Measurements from ENCODE around the gene NTRK3.

The NTRK3 gene

DNA sequence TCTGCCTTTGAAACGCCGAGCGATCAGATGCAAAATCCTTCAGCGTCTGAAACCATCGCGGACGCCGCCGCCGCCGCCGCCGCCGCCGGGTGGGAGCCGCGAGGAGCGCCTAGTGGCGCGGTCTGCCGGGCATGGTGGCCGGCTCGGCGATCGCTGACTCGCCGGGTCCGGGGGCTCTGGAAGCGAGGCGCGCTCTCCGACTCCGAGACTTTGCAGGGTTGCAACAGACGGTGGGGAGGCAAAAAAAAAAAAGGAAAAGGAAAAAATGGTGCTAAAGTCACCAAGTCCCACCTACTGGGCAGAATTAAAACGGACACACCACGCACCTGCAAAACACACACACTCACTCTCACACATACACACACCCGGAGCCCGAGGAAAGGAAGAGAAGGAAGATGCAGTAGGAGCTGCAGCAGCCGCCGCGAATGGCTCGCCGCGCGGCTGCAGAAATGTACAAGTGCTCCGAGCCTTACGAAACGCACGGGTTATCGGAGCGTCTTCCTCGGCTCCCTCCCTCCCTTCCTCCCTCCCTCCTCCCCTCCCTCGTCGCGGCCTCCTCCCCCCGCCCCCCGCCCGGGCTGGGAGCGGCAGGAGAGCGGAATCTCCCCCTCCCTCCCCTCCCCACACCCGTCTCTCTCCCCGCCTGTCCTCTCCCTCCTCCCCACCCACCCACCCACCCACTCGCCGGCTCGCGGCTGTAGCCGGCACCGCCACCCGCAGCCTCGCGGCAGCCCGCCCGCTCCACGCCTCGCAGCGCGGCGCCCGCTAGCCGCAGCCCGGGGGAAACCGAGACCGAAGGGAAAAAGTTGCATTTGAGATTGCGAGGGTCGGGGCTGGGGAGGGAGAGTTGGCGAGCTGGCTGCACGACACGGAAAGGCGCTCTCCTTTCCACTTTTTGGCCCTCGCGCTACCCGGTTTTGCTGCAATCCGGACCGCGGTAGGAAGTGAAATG, at the start of gene NTRK3:
TSS of gene NTRK3 (minus strand) at position 461 of the 952 bp plus-strand sequence. CDS start 586 bp downstream, outside the sequence.
- no peak for DNase-seq (ENCODE audit: low read depth in 2 of 2)

DNA sequence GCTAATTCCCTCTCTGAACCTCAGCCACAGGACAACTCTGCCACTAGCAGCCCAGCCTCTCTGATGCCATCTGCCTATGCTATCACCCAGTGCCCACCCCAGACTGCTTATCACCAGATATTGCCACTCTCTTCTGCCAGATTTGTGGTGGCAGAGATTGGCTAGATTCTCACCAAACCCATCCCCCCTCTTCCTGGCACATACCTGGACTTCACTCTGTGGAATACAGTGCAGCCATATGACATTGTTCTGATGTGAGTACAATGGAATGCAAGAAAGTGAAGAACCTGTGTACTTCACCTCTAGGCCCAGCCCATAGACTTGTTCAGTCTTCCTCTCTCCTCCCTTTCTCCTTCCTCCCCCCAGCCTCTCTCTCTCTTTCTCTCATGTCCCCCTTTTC, 46.9 kb upstream of the NTRK3 start:
- DNase-seq (ENCODE audit: low read depth in 2 of 2): no peak

DNA sequence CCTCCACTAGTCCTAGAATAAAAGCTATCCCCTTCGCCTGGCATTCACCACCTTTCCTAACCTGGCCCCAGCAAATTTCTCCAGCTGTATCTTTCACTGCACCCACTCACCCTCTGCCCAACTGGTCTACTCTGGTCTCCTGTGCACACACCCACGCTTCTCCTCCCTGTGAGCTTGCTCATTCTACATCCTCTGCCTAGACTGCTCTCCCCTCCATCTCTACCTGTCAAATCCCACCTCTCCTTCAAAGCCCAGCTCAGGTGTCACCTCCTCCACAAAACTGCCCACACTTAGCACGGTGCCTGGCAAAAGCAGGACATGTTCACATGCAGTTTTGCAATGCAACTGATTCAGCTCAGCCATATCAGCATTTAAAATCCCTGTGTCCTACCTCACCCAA, 45.8 kb upstream of the NTRK3 start:
- DNase-seq (ENCODE audit: low read depth in 2 of 2): no peak

DNA sequence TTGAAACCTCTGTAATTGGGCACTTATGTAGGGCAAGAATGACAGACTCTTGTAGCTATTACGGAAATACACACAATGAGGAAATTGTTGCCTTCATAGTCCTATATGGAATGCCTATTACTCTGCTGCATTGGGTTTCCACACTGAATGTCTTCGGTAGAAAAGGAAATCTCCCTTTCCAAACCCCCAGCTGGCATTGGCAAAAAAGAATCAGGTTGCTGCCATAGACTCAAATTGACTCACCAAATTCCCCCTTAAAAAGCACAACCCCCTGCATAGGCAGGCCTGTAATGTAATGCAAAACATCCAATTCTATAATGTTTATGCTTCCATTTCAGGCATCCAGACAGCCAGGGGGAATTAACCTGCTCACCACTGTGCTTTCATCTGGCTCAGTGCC, 44.8 kb upstream of the NTRK3 start:
- DNase-seq (ENCODE audit: low read depth in 2 of 2): no peak

DNA sequence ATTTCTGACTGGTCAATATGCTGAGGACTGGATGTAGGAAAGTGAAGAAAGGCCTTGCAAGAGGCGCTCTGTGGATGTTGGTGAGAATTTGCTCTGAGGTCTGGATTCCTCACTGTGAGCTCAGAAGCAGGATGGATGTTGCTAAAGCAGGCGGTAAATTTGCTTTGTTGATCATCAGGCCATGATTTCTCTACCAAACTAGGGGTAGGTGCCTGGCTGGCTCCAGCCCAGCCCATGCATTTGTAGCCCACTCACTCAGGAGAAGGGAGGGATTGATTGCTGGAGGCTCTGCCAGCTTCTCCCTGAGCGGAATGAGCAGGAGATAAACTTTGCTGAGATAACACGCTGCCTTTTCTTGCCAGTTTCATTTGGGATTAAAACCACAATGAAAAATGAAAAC, 44.3 kb upstream of the NTRK3 start:
- no peak for DNase-seq (ENCODE audit: low read depth in 2 of 2)

DNA sequence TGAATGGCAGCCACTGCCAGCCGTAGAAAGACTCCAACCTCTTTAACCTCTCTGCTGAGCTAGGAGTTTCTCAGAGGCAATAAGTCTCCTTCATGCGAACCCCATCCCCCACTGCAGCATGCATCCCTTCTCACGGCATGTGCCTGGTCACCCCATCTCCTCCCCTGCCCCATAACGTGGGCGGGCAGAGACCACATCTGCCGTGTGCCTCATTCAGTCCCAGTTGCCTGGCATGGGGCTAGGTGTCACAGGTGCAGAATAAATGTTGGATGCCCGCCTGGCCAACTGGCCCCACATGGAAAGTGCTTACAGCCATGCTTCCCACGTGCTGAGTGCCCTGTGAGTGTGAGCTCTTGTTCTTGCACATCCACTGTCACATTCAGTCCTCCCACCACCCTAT, 43.5 kb upstream of the NTRK3 start:
- no peak for DNase-seq (ENCODE audit: low read depth in 2 of 2)

DNA sequence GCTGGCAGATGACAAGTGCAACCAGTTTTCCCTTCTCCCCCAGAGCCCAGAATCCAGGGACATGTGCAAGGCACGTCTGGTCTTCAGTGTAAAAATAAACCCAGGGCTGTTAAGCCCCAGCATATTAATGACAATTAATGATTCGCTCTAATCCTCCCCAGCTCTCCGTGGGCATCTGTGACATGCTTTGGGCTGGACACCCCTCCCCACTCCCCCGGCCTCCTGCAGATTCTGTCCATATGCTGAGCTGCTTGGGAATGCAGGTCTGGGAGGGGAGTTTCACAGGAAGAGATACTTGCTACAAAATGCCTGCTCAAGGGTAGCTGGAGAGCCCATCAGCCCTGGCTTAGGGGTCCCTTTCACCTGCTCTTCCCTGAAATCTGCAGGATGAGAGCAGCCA, 43.0 kb upstream of the NTRK3 start:
- DNase-seq (ENCODE audit: low read depth in 2 of 2): no peak

DNA sequence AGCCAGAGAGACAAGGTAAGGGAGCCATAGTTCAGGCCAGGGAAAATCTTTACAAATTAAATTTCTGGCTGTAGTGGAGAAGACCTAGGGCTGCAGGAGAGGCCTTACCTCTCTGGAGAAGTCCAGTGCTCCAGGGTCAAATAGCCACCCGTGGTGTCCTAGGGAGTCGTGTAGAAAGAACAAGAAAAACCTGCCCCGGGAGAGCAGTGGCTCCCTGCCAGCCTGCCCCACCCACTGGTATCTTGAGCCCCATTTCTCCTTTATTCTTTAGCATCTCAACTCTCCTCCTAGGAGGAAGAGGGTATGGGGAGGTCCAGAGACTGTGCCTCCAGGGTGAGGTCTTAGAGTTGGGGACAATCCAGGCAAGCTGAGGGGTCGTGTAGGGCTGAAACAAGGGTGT, 32.1 kb upstream of the NTRK3 start:
- DNase-seq (ENCODE audit: low read depth in 2 of 2): no peak

DNA sequence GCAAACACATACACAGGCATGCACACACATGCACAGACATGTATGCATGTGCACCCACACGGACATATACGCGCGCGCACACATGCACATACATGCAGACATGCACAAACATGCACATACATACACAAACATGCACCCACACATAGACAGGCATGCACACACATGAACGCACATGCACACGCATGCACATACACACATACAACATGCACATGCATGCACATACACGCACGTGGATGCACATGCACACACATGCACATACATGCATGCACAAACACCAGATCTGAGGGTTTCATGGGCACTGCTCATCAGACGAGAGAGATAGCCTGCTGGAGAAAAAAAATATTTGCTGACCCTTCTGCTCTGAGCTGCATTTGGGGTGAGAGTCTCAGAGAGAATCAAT, 31.7 kb upstream of the NTRK3 start:
- no peak for DNase-seq (ENCODE audit: low read depth in 2 of 2)

DNA sequence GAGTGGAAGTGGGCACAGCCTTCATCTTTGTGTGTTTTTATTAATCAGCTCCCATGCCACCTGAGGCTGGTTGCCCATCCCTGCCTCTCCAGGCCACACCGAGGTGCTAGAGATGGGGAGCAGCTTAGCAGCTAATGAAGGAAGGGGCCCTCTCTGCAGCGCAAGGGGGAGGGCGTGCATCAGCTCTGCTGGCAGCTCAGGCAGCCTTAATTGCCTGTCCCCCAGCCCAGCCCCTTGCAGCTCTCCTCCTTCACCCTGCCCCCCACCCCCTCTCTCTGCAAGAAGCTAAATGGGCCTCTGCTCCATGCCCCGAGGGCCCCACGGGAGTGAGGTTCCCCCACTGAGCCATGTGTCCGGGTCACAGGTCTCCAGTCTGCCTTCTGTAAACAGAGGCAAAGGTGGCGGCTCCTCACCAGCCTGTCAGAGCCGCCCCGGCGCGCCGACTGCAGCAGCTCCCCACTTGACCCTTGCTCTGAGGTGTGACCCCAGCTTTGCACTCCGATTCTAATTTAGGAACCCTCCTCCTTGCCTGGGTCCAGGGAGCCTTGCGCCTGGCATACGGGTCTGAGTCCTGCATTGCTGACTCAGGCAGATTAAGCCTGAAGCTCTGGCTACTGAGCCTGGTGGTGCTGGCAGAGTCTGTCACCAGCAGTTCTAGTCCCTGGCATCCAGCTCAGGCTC, 27.9 kb upstream of the NTRK3 start:
- no peak for DNase-seq (ENCODE audit: low read depth in 2 of 2)

DNA sequence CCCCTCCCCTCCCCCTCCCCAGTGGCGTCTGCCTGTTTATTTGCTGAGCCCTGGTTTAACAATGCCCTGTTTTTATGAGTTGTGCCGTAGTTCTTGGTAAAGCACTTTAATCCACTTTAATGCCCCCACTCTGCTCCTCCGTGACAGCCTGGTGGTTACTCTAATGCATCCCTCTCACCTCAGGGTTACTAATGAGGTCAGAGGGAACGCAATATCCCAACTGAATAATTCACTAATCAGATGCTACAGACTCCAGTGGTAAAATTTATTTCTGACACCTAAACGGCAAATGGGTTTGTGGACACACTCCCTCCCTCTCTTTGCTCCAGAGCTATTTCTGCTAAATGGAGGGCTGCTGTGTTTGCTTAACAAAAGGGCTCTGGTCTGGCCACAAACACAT, 26.1 kb upstream of the NTRK3 start:
- no peak for DNase-seq (ENCODE audit: low read depth in 2 of 2)

DNA sequence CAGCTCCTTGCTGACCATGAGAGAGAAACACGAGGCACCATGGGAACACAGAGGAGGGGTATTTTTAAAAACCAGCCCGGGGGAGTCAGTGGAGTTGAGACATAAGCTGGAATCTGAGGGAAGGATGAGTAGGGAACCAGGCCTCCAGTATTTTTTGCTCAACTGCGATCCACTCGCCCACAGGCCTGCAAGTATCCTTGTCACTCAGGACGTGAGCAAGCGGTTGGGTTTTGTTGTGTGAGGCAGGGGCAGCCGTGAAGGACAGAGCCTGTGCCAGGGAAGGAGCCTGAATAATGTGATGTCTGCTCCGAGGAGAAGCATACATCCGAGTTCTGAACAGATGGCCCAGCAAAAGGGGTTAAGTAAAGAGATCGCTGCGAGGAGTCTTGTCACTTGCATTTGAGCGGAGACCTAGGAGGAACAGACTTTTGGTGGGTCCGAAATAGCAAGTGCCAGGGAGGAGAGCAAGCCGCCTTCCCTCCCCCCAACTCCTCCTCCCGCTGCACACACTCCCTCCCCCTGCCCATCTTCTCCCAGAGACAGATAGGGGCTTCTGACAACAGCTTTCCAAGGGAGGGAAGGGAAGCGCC, 20.4 kb upstream of the NTRK3 start:
- DNase-seq (ENCODE audit: low read depth in 2 of 2): no peak

DNA sequence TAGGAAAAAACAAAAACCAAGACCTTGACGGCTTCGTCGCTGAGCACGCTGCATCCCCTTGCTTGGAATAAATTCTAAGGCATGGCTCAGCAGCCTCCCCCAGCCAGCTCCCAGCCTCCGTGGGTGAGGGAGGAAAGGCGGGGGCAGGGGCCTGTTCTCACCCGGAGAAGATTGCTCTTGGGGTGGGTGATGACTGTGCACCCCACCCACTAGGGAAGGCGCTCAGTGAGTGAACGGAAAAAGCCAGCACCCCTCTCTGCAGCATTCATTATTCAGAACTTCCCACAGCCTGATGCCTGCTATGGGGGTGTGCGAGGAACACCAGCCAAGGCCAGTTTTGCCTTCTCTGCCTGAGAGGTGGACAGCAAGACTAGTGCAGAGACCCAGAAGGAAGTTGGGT, 19.3 kb upstream of the NTRK3 start:
- no peak for DNase-seq (ENCODE audit: low read depth in 2 of 2)

DNA sequence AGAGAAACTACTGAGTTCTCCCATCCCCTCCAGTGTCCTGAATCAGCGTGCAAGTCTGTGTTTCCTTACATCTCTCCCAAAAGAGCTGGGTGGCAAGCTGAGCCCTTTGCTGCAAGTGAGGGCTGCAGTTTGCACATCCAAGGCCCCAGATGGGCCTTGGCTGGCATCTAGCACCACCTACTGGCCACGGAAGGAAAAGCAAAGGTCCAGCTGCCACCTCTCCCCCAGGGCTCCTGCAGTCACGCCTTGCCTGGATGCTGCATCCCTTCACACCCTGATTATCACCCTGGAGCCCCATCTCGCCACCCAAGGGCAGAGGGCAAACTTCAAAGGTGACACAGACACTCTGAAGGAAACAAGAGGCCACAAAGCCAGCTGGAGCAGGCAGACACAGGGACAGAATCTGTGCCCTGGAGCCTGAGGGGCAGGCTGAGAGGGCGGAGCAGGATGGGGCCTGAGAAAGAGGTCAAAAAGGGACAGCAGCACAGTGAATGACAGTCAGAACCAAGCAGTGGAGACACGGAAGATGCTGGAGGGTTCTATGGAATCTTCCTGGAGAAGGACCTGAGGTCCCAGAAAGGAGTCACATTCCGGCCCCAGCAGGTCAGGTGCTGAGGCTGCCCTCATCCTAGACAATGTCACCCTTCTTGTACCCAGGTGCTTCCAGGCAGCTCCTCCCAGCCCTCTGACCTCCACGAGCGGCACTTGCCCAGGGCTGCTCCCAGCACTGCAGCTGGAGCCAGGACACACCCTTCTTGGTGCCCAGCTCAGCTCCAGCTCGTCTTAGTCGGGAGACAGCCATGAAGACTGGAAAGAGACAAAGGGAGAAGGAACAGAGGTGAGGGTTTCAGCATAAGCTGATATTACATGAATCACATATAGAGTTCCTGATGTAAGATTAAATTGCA, 18.3 kb upstream of the NTRK3 start:
- DNase-seq (ENCODE audit: low read depth in 2 of 2): peak in 1 of 2 donors; percentile 24

DNA sequence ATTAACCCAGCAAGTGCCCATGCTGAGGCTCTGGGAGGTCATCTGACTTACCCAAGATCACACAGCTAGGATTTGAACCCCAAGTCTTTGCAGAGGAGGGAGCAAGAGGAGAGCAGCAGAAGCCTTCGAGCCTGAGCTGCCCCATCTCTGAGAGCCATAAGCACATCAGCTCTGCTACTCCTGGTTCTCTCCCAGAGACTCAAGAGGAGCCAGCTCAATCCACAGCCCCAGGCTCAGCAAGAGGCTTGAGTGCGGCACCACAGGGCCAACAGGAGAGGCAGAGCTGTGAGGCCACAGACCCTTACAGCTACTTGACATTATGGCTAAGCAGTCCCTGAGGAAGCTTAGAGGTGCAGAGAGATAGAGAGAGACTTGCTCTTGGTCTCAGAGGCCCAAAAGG, 15.9 kb upstream of the NTRK3 start:
- no peak for DNase-seq (ENCODE audit: low read depth in 2 of 2)

DNA sequence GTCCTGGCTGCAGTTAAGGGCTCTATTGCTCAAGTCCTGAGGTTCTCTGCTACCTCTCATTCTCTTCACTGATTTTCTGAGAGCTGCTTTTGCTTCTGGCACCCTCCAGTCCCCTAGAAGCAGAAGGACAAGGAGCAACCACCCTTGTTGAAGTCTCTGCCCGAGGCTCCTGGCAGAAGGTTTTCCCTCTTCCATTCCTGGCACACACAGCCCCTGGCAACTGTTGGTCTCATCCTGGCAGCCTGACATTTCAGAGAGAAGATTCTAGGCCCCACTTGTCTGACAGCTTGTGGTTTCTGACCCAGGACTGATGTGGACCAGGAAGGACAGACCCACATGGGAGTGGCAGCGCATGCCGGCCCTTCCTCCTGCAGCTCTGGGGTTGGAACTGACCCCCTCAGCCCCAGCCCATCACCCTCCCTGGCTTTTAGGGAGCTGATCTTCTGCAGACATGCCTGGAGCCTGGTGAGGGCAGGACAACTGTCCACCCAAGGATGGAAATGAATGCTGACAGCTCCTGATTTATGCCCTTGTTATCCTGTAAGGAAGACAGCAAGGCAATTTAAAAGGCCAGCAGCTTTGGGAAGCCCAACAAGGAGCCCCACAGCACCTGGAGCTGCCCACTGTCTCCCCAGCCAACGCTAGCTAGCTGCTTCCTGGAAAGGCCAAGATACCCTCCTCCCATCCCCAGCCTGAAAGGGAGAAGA, 13.0 kb upstream of the NTRK3 start:
- no peak for DNase-seq (ENCODE audit: low read depth in 2 of 2)

DNA sequence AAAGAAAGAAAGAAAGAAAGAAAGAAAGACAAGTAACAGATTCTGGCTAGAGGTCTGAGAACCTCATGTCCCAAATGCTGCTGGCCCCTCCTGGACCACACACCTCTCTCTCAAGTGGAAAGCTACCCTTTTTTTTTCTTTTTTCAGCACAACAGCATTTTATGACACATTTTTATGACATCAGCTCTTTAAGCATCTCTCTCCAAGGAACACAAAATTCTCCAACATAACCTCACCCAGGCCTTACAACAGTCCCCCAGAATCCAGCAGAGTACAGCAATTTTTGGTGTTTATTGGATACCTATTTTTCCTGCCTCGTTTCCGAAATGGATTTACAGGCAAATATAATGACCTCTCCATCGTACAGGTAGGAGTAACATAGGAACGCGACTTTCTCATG, 11.2 kb upstream of the NTRK3 start:
- DNase-seq (ENCODE audit: low read depth in 2 of 2): no peak

DNA sequence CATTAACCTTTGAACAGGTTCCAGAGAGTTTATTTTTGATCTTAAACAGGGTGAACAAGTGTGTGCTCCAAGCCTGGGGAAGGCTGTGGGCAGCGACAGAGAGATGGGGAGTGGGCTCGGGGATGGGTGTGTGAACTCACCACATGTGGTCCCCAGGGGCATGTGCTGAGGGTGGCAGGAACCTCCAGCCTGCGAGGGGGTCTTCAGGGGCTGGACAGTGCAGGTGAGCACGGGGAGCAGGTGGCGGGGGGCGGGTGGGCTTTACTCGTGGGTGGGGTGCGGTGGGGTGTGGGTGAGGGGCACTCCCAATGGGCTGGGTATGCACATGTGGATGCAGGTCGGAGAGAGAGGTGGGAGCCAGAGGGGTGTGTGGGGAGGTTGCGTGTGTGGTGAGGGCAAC, 9.6 kb upstream of the NTRK3 start:
- DNase-seq (ENCODE audit: low read depth in 2 of 2): no peak

DNA sequence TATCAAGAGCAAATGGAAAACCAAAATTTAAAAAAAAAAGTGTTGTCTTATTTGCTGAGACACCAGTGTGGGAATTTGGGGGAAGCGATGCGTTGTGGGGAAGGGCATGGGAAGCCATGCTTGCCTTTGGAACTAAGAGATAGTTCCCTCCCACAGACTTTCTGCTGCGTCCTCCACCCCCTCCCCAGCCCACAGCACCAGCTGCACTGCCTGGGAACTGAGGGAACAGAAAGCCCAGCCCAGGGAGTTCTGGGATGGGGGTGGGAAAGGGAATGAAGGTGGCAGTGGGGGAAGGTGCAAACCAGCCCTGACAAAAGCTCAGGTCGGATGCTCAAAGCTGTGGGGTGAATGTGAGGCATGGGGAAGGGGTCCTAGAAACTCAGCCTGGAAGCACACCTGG, 8.1 kb upstream of the NTRK3 start:
- no peak for DNase-seq (ENCODE audit: low read depth in 2 of 2)

DNA sequence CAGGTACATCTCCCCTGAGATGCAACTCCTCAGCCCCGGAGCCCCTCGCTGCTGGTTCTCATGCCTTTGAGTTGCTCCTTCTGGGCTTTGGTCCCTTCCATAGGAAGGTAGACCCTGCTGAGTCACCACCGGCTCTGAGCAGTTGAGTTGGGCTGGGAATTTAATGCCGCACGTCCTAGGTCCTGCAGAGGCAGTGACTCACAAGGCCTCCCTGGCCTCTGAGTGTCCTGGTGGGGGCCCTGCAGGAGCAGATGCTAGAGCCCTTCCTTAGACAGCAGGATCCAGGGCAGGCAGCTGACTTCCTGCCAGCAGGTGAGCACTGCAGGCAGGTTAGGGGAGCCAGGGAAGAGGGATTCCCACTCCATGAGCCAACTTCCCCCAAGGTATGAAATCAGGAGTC, 5.5 kb upstream of the NTRK3 start:
- no peak for DNase-seq (ENCODE audit: low read depth in 2 of 2)

DNA sequence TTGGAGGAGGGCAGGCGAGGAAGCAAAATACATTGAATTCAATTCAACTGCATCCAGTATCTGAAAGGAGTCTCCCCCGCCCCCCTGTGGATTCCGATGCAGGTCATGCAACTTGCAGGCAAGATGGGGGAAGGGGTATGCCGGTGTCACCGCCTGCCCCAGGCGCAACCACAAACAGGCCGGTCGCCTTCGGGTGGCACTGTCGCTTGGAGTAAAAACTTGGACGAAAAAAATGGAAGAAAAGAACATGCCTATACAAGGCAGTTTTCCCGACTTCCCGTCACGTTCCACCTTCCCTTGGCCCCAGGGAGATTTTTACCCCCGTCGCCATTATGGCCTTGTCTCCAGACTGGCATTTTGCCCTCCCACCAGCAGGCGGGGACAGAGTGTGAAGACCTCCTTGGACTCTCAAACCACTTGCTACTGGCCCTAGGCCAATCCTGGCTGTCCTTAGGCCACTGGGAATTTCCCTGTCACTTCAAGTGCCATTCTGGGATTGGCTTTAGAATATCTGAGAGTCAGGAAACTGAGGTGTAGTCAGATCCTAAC, 1.6 kb upstream of the NTRK3 start:
- no peak for DNase-seq (ENCODE audit: low read depth in 2 of 2)

Data from activated CD8-positive, alpha-beta memory T cell treated with anti-CD3 and anti-CD28 coated beads for 4 hours (primary cell).